HCT116 (cell line): ENCODE data around the gene TOMM22. TPM values are rescaled to one million over a fixed set of nuclear protein-coding genes. Genes with fewer than 3 reads are reported as not detected.

Experiments
- ATAC-seq: fragments of 200-7000 bp; cut with Tn5 transposase; 2 replicates; pipeline ENCODE4 v1.9.1; 2020; ENCODE audit warnings: mild to moderate bottlenecking, moderate library complexity
- BruUV-seq: library from RNA; stranded (reverse); fragments of 400-500 nt; replicated peaks from 2 replicates; lab custom pipeline; 2021; lab: Mats Ljungman, UMichigan
- CTCF ChIA-PET: fragments of 300-600 bp; sonication (Branson Sonifier 250); formaldehyde crosslinking; loops from one replicate; lab custom pipeline; 2021; ENCODE audit warnings: antibody characterized with exemption; lab: Charles Lee
- POLR2A ChIA-PET: fragments of 300-600, 350-600 bp; sonication (Branson Sonifier 250); formaldehyde crosslinking; loops from one replicate; lab custom pipeline; 2021; ENCODE audit warnings: antibody characterized with exemption; lab: Charles Lee
- RAD21 ChIA-PET, 2 experiments: fragments of 300-600 bp; sonication (Branson Sonifier 250); formaldehyde crosslinking; loops; one replicate each; lab custom pipeline; 2023; ENCODE audit warnings: low total read pairs in 2 of 2; ENCODE audit not compliant: uncharacterized antibody in 2 of 2, unreplicated experiment in 2 of 2, low non-redundant PET in 1 of 2; lab: Charles Lee
- DNase-seq: peaks from one replicate; pipeline ENCODE4 v3.0.0-alpha.2; 2010; ENCODE audit warnings: low read depth, low spot score
- H2AFZ ChIP-seq: fragments of 200-600 bp; shearing (Covaris generic), sonication (generic); 2 replicates; pipeline ENCODE4 v1.6.1; 2017; ENCODE audit warnings: low read depth, mixed run types, mixed read lengths, antibody characterized with exemption, low read length; ENCODE audit not compliant: poor library complexity, severe bottlenecking
- H3K27ac ChIP-seq: 2 replicates; pipeline ENCODE4 v1.5.1; 2012; ENCODE audit warnings: low read depth, low read length
- H3K27me3 ChIP-seq: fragments of 200-600 bp; sonication (generic); 2 replicates; pipeline ENCODE4 v1.6.1; 2016; ENCODE audit warnings: mixed run types, low read length, mixed read lengths; ENCODE audit not compliant: insufficient read depth
- H3K36me3 ChIP-seq, 2 experiments: fragments of 200-500 bp in 1 of 2; fragments of 200-600 bp in 1 of 2; sonication (Bioruptor generic) in 1 of 2; sonication (generic) in 1 of 2; 2 replicates each; pipeline versions ENCODE4 v1.5.1 to v1.6.1; 2014 to 2016; ENCODE audit warnings: low read length in 2 of 2, inconsistent platforms in 1 of 2, mixed read lengths in 1 of 2, mixed run types in 1 of 2; ENCODE audit not compliant: insufficient read depth in 2 of 2, control insufficient read depth in 1 of 2
- H3K4me1 ChIP-seq, 2 experiments: fragments of 200-600 bp in 1 of 2; sonication (generic) in 1 of 2; 2 replicates each; pipeline versions ENCODE4 v1.5.1 to v1.6.1; 2012 to 2017; ENCODE audit warnings: low read length in 2 of 2, inconsistent platforms in 1 of 2, mild to moderate bottlenecking in 1 of 2, mixed read lengths in 1 of 2, mixed run types in 1 of 2, moderate library complexity in 1 of 2; ENCODE audit not compliant: insufficient read depth in 2 of 2, control insufficient read depth in 1 of 2
- H3K4me2 ChIP-seq: fragments of 200-600 bp; sonication (generic); 2 replicates; pipeline ENCODE4 v1.6.1; 2017; ENCODE audit warnings: mixed run types, low read length, mixed read lengths
- H3K4me3 ChIP-seq, 2 experiments: fragments of 200-600 bp in 1 of 2; sonication (generic) in 1 of 2; replicated peaks in 1 of 2; 2 replicates each; pipeline ENCODE4 v1.5.1; 2011 to 2016; ENCODE audit warnings: low read length in 2 of 2, control low read depth in 1 of 2, low read depth in 1 of 2, mild to moderate bottlenecking in 1 of 2, mixed read lengths in 1 of 2, mixed run types in 1 of 2
- H3K79me2 ChIP-seq: fragments of 200-600 bp; sonication (generic); 2 replicates; pipeline ENCODE4 v1.6.1; 2017; ENCODE audit warnings: mild to moderate bottlenecking, mixed run types, low read length, moderate library complexity, mixed read lengths; ENCODE audit not compliant: insufficient read depth
- H3K9ac ChIP-seq: fragments of 200-600 bp; sonication (generic); 2 replicates; pipeline ENCODE4 v1.6.1; 2016; ENCODE audit warnings: low read length, mixed read lengths
- H3K9me2 ChIP-seq: fragments of 200-600 bp; sonication (generic), shearing (Covaris generic); 2 replicates; pipeline ENCODE4 v1.6.1; 2017; ENCODE audit warnings: mixed run types, mild to moderate bottlenecking, moderate library complexity; ENCODE audit not compliant: insufficient read depth
- H3K9me3 ChIP-seq, 2 experiments: fragments of 200-500 bp in 1 of 2; fragments of 200-600 bp in 1 of 2; sonication (Bioruptor generic) in 1 of 2; sonication (generic) in 1 of 2; 2 replicates each; pipeline ENCODE4 v1.6.1; 2014 to 2017; ENCODE audit warnings: low read length in 2 of 2, mixed read lengths in 2 of 2, inconsistent platforms in 1 of 2, low read depth in 1 of 2, mild to moderate bottlenecking in 1 of 2, mixed run types in 1 of 2, moderate library complexity in 1 of 2; ENCODE audit not compliant: control insufficient read depth in 1 of 2, insufficient read depth in 1 of 2
- H4K20me1 ChIP-seq: fragments of 200-600 bp; sonication (generic), shearing (Covaris generic); 2 replicates; pipeline ENCODE4 v1.6.1; 2017; ENCODE audit warnings: mixed run types, mild to moderate bottlenecking, moderate library complexity; ENCODE audit not compliant: insufficient read depth
- ATF3 ChIP-seq: IDR thresholded peaks from 2 replicates; pipeline ENCODE4 v1.6.1; 2012
- CBX3 ChIP-seq: IDR thresholded peaks from 2 replicates; pipeline ENCODE4 v1.6.1; 2012; ENCODE audit warnings: low read depth
- CEBPB ChIP-seq: IDR thresholded peaks from 2 replicates; pipeline ENCODE4 v1.6.1; 2012; ENCODE audit warnings: low read depth
- CTCF ChIP-seq, 3 experiments: fragments of 200-600 bp in 1 of 3; sonication (generic) in 1 of 3; IDR thresholded peaks in 2 of 3; conservative IDR thresholded peaks in 1 of 3; 2 replicates each; pipeline ENCODE4 v1.5.1; 2012 to 2017; ENCODE audit warnings: low read depth in 2 of 3, low read length in 2 of 3, antibody characterized with exemption in 1 of 3, borderline replicate concordance in 1 of 3, control low read depth in 1 of 3, mild to moderate bottlenecking in 1 of 3, mixed read lengths in 1 of 3, mixed run types in 1 of 3, moderate library complexity in 1 of 3; ENCODE audit not compliant: insufficient read depth in 1 of 3
- EGR1 ChIP-seq: IDR thresholded peaks from 2 replicates; pipeline ENCODE4 v1.6.1; 2012; ENCODE audit warnings: low read depth
- ELF1 ChIP-seq: IDR thresholded peaks from 2 replicates; pipeline ENCODE4 v1.6.1; 2012; ENCODE audit warnings: low read depth, borderline replicate concordance
- EZH2phosphoT487 ChIP-seq: fragments of 200-600 bp; IDR thresholded peaks from 2 replicates; pipeline ENCODE4 v1.6.1; 2018; ENCODE audit warnings: antibody characterized with exemption, borderline replicate concordance
- FOSL1 ChIP-seq: IDR thresholded peaks from 2 replicates; pipeline ENCODE4 v1.6.1; 2012; ENCODE audit warnings: low read depth
- JUND ChIP-seq: IDR thresholded peaks from 2 replicates; pipeline ENCODE4 v1.6.1; 2012
- MAX ChIP-seq: IDR thresholded peaks from 2 replicates; pipeline ENCODE4 v1.6.1; 2012
- POLR2A ChIP-seq: IDR thresholded peaks from 2 replicates; pipeline ENCODE4 v1.7.0; 2011; ENCODE audit warnings: borderline replicate concordance; ENCODE audit not compliant: insufficient read depth, insufficient read length; ENCODE audit errors: extremely low read depth
- POLR2AphosphoS5 ChIP-seq: IDR thresholded peaks from 2 replicates; pipeline ENCODE4 v1.6.1; 2011; ENCODE audit warnings: mild to moderate bottlenecking, low read depth, low read length, moderate library complexity
- RAD21 ChIP-seq: IDR thresholded peaks from 2 replicates; pipeline ENCODE4 v1.6.1; 2012; ENCODE audit warnings: low read depth, mild to moderate bottlenecking
- REST ChIP-seq: IDR thresholded peaks from 2 replicates; pipeline ENCODE4 v1.6.1; 2012; ENCODE audit warnings: low read depth
- SIN3A ChIP-seq: IDR thresholded peaks from 2 replicates; pipeline ENCODE4 v1.6.1; 2012; ENCODE audit warnings: low read depth
- SP1 ChIP-seq: IDR thresholded peaks from 2 replicates; pipeline ENCODE4 v1.6.1; 2012; ENCODE audit warnings: low read depth
- TCF7L2 ChIP-seq: IDR thresholded peaks from 2 replicates; pipeline ENCODE4 v1.7.0; 2011; ENCODE audit warnings: borderline replicate concordance, inconsistent platforms; ENCODE audit not compliant: insufficient read depth, insufficient read length; ENCODE audit errors: extremely low read depth
- ZBTB33 ChIP-seq: IDR thresholded peaks from 2 replicates; pipeline ENCODE4 v1.6.1; 2011; ENCODE audit warnings: mild to moderate bottlenecking, low read length, moderate library complexity; ENCODE audit not compliant: insufficient replicate concordance; ENCODE audit errors: extremely low read depth
- ZFX ChIP-seq: fragments of 450-650 bp; IDR thresholded peaks from 2 replicates; pipeline ENCODE4 v1.6.1; 2017
- ZNF274 ChIP-seq: fragments of 200-500 bp; sonication (Bioruptor generic); IDR thresholded peaks from 2 replicates; pipeline ENCODE4 v1.6.1; 2014; ENCODE audit warnings: mild to moderate bottlenecking, low read depth, low read length, inconsistent platforms
- intact Hi-C: fragments of 100-400 bp; cut with micrococcal nuclease; formaldehyde crosslinking; loops from 2 replicates; pipeline ENCODE4 v1.10.0; 2022
- total RNA-seq: library from RNA; stranded (reverse); gene quantifications from one replicate; pipeline ENCODE4 v1.2.1, GENCODE V29; 2021; ENCODE audit not compliant: unreplicated experiment

TOMM22 gene
- total RNA-seq, 1 experiment from 2014 or later = 136 TPM

GRCh38 chr22:38641476-38642040, 40.2 kb upstream of the TOMM22 start:
- TF ChIP-seq EZH2phosphoT487 = no peak
- TF ChIP-seq POLR2AphosphoS5 = no peak
- TF ChIP-seq CBX3 = no peak
- TF ChIP-seq ZNF274 = no peak
- TF ChIP-seq CTCF (IDR thresholded peaks at IDR 0.05 in 2 of 3, conservative IDR thresholded peaks at IDR 0.05 in 1 of 3; ENCODE audit: borderline replicate concordance in 1 of 3, insufficient read depth in 1 of 3, low read depth in 2 of 3, low read length in 2 of 3) = no peak
- no peak for TF ChIP-seq SIN3A
- no peak for TF ChIP-seq TCF7L2
- no peak for TF ChIP-seq JUND
- TF ChIP-seq ZBTB33 = no peak
- no peak for TF ChIP-seq POLR2A
- TF ChIP-seq CEBPB = no peak
- no peak for TF ChIP-seq ZFX
- TF ChIP-seq FOSL1 = no peak
- no peak for TF ChIP-seq EGR1
- TF ChIP-seq MAX = no peak
- TF ChIP-seq RAD21 = no peak
- TF ChIP-seq ELF1 = no peak
- TF ChIP-seq ATF3 = no peak
- TF ChIP-seq SP1 = no peak
- TF ChIP-seq REST = no peak
- TF ChIP-seq, all 23 proteins: peak for 0
- Histone ChIP-seq H3K27ac (no peak overlapping the region), H2AFZ (no peak overlapping the region), H3K27me3 (no peaks in the 10 kb centered on the region), H3K4me1 (no peaks in the 10 kb centered on the region), H3K9ac (no peak overlapping the region), H3K9me2 (no peaks in the 10 kb centered on the region), H4K20me1 (no peaks in the 10 kb centered on the region), H3K4me2 (no peak overlapping the region), H3K9me3 (no peaks in the 10 kb centered on the region), H3K4me3 (no peak overlapping the region), H3K36me3 (peaks cover 0 to 4% of the 10 kb centered on the region in 2 experiments; a peak in 2 of 4 replicates), H3K79me2 (no peaks in the 10 kb centered on the region)
- CTCF ChIA-PET = no interaction called here
- DNase-seq (no peak), ATAC-seq (no peak)
- POLR2A ChIA-PET = no interaction called here
- RAD21 ChIA-PET = no interaction called here
- BruUV-seq = no TSS peak
- intact Hi-C loops = no loop called here
